Measurements from ENCODE around the gene PPP5C. TPM values are rescaled to one million over a fixed set of nuclear protein-coding genes. Genes with fewer than 3 reads are reported as not detected.

PPP5C gene
- total RNA-seq, 1 experiment from 2014 or later, result 102 TPM

- Histone ChIP-seq H3K9ac (ENCODE audit: low read length) (no peak overlapping the region), H3K4me1 (ENCODE audit: control insufficient read depth in 1 of 2, insufficient read depth in 2 of 2, low read length in 2 of 2) (no peaks in the 10 kb centered on the region), H3K9me2 (ENCODE audit: insufficient read depth) (no peaks in the 10 kb centered on the region), H2AFZ (ENCODE audit: low read depth, low read length, poor library complexity, severe bottlenecking) (no peak overlapping the region), H3K27ac (ENCODE audit: low read depth, low read length) (no peak overlapping the region), H3K36me3 (ENCODE audit: control insufficient read depth in 1 of 2, insufficient read depth in 2 of 2, low read length in 2 of 2) (no peaks in the 10 kb centered on the region), H3K27me3 (ENCODE audit: insufficient read depth, low read length) (no peaks in the 10 kb centered on the region), H3K9me3 (ENCODE audit: control insufficient read depth in 1 of 2, insufficient read depth in 1 of 2, low read depth in 1 of 2, low read length in 2 of 2) (no peaks in the 10 kb centered on the region), H3K79me2 (ENCODE audit: insufficient read depth, low read length) (no peaks in the 10 kb centered on the region), H3K4me3 (replicated peaks in 1 of 2; ENCODE audit: low read depth in 1 of 2, low read length in 2 of 2) (no peak overlapping the region), H3K4me2 (ENCODE audit: low read length) (no peak overlapping the region), H4K20me1 (ENCODE audit: insufficient read depth) (no peaks in the 10 kb centered on the region)
- ChIA-PET CTCF (interaction anchor here (0.7 kb wide), 1 partner anchor 142 kb away, joined by 5 read pairs; no protein-coding TSS in a partner anchor), RAD21 (ENCODE audit: low non-redundant PET in 1 of 2, low total read pairs in 2 of 2, uncharacterized antibody in 2 of 2, unreplicated experiment in 2 of 2) (no interaction called here), POLR2A (no interaction called here)
- no TSS peak for BruUV-seq (replicated peaks)
- DNase-seq (ENCODE audit: low read depth, low spot score) (no peak), ATAC-seq (no peak)
- no peak for TF ChIP-seq POLR2AphosphoS5 (IDR thresholded peaks at IDR 0.05; ENCODE audit: low read depth, low read length)
- no peak for TF ChIP-seq CBX3 (IDR thresholded peaks at IDR 0.05; ENCODE audit: low read depth)
- no peak for TF ChIP-seq JUND (IDR thresholded peaks at IDR 0.05)
- TF ChIP-seq, protein P1, sequence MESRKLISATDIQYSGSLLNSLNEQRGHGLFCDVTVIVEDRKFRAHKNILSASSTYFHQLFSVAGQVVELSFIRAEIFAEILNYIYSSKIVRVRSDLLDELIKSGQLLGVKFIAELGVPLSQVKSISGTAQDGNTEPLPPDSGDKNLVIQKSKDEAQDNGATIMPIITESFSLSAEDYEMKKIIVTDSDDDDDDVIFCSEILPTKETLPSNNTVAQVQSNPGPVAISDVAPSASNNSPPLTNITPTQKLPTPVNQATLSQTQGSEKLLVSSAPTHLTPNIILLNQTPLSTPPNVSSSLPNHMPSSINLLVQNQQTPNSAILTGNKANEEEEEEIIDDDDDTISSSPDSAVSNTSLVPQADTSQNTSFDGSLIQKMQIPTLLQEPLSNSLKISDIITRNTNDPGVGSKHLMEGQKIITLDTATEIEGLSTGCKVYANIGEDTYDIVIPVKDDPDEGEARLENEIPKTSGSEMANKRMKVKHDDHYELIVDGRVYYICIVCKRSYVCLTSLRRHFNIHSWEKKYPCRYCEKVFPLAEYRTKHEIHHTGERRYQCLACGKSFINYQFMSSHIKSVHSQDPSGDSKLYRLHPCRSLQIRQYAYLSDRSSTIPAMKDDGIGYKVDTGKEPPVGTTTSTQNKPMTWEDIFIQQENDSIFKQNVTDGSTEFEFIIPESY (IDR thresholded peaks at IDR 0.05; ENCODE audit: extremely low read depth, insufficient replicate concordance, low read length), result no peak
- no peak for TF ChIP-seq SIN3A (IDR thresholded peaks at IDR 0.05; ENCODE audit: low read depth)
- TF ChIP-seq ZFX (IDR thresholded peaks at IDR 0.05), result no peak
- no peak for TF ChIP-seq EZH2 (IDR thresholded peaks at IDR 0.05)
- TF ChIP-seq, protein P2, sequence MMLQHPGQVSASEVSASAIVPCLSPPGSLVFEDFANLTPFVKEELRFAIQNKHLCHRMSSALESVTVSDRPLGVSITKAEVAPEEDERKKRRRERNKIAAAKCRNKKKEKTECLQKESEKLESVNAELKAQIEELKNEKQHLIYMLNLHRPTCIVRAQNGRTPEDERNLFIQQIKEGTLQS (IDR thresholded peaks at IDR 0.05), result no peak
- TF ChIP-seq RAD21 (IDR thresholded peaks at IDR 0.05; ENCODE audit: low read depth), result no peak
- no peak for TF ChIP-seq TCF7L2 (IDR thresholded peaks at IDR 0.05; ENCODE audit: borderline replicate concordance, extremely low read depth, insufficient read depth, insufficient read length)
- TF ChIP-seq, protein P3, sequence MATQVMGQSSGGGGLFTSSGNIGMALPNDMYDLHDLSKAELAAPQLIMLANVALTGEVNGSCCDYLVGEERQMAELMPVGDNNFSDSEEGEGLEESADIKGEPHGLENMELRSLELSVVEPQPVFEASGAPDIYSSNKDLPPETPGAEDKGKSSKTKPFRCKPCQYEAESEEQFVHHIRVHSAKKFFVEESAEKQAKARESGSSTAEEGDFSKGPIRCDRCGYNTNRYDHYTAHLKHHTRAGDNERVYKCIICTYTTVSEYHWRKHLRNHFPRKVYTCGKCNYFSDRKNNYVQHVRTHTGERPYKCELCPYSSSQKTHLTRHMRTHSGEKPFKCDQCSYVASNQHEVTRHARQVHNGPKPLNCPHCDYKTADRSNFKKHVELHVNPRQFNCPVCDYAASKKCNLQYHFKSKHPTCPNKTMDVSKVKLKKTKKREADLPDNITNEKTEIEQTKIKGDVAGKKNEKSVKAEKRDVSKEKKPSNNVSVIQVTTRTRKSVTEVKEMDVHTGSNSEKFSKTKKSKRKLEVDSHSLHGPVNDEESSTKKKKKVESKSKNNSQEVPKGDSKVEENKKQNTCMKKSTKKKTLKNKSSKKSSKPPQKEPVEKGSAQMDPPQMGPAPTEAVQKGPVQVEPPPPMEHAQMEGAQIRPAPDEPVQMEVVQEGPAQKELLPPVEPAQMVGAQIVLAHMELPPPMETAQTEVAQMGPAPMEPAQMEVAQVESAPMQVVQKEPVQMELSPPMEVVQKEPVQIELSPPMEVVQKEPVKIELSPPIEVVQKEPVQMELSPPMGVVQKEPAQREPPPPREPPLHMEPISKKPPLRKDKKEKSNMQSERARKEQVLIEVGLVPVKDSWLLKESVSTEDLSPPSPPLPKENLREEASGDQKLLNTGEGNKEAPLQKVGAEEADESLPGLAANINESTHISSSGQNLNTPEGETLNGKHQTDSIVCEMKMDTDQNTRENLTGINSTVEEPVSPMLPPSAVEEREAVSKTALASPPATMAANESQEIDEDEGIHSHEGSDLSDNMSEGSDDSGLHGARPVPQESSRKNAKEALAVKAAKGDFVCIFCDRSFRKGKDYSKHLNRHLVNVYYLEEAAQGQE (IDR thresholded peaks at IDR 0.05; ENCODE audit: low read depth), result no peak
- no peak for TF ChIP-seq SRF (IDR thresholded peaks at IDR 0.05; ENCODE audit: low read depth)
- no peak for TF ChIP-seq CEBPB (IDR thresholded peaks at IDR 0.05; ENCODE audit: low read depth)
- no peak for TF ChIP-seq FOSL1 (IDR thresholded peaks at IDR 0.05; ENCODE audit: low read depth)
- no peak for TF ChIP-seq EZH2phosphoT487 (IDR thresholded peaks at IDR 0.05; ENCODE audit: borderline replicate concordance)
- TF ChIP-seq SP1 (IDR thresholded peaks at IDR 0.05; ENCODE audit: low read depth), result no peak
- TF ChIP-seq ELF1 (IDR thresholded peaks at IDR 0.05; ENCODE audit: borderline replicate concordance, low read depth), result no peak
- TF ChIP-seq EGR1 (IDR thresholded peaks at IDR 0.05; ENCODE audit: low read depth), result no peak
- intact Hi-C loops (cut with micrococcal nuclease), result no loop called here
These were observed 76.3 kb downstream of the PPP5C start for GRCh38 chr19:46423188-46423587.

All from HCT116 (cell line).